ENCODE results near the gene EXD3. TPM values are rescaled to one million over a fixed set of nuclear protein-coding genes. Genes with fewer than 3 reads are reported as not detected.

The EXD3 gene
- total RNA-seq, 4 donors from 2014 or later, result 8.3 to 22.3 (median 14.2) TPM

GRCh38 chr9:137372693-137373610 lies 50.0 kb downstream of the EXD3 start:
- intact Hi-C loops (cut with DNase I), result no loop called here
- H3K4me1 ChIP-seq, result peaks cover 9 to 15% (median 12%) of the 10 kb centered on the region in 4 donors
- WGBS, result 91% methylated on average over 15 of the region's 37 CpGs
- H3K4me3 ChIP-seq, result no peak overlapping the region
- no peaks in the 10 kb centered on the region for H3K27me3 ChIP-seq
- no peak overlapping the region for H3K27ac ChIP-seq (replicated peaks in 1 of 4)
- H3K36me3 ChIP-seq, result peaks cover 0 to 46% (median 37%) of the 10 kb centered on the region in 4 donors
- no peak for DNase-seq (ENCODE audit: extremely low spot score)
- TF ChIP-seq POLR2A (IDR thresholded peaks at IDR 0.05; ENCODE audit: low read depth) (no peak), POLR2AphosphoS5 (IDR thresholded peaks at IDR 0.05) (no peak), EP300 (IDR thresholded peaks at IDR 0.05) (no peak), CTCF (IDR thresholded peaks at IDR 0.05) (no peak)
- no peaks in the 10 kb centered on the region for H3K9me3 ChIP-seq

- WGBS, result 97% methylated on average over 13 of the region's 25 CpGs
- peaks cover 0 to 55% (median 46%) of the 10 kb centered on the region in 4 donors for H3K36me3 ChIP-seq
- H3K9me3 ChIP-seq, result no peaks in the 10 kb centered on the region
- peaks cover 10 to 21% (median 15%) of the 10 kb centered on the region in 4 donors for H3K4me1 ChIP-seq
- no peak overlapping the region for H3K27ac ChIP-seq (replicated peaks in 1 of 4)
- TF ChIP-seq POLR2AphosphoS5 (IDR thresholded peaks at IDR 0.05), result no peak
- no peak for TF ChIP-seq POLR2A (IDR thresholded peaks at IDR 0.05; ENCODE audit: low read depth)
- no peak for TF ChIP-seq CTCF (IDR thresholded peaks at IDR 0.05)
- no peak for TF ChIP-seq EP300 (IDR thresholded peaks at IDR 0.05)
- DNase-seq (ENCODE audit: extremely low spot score), result no peak
- no peak overlapping the region for H3K4me3 ChIP-seq
- intact Hi-C loops (cut with DNase I), result no loop called here
- no peaks in the 10 kb centered on the region for H3K27me3 ChIP-seq
These were observed 50.9 kb downstream of the EXD3 start for GRCh38 chr9:137371946-137372651.

- TF ChIP-seq CTCF (IDR thresholded peaks at IDR 0.05) (no peak), POLR2A (IDR thresholded peaks at IDR 0.05; ENCODE audit: low read depth) (no peak), EP300 (IDR thresholded peaks at IDR 0.05) (no peak)
- Histone ChIP-seq H3K4me3 (no peak overlapping the region), H3K4me1 (peaks cover 10 to 21% (median 15%) of the 10 kb centered on the region in 4 donors), H3K27me3 (no peaks in the 10 kb centered on the region), H3K27ac (replicated peaks in 1 of 4) (no peak overlapping the region), H3K36me3 (peaks cover 0 to 59% (median 48%) of the 10 kb centered on the region in 4 donors), H3K9me3 (no peaks in the 10 kb centered on the region)
- WGBS, result no CpG with 5 or more reads among the region's 16 CpGs
- intact Hi-C loops (cut with DNase I), result no loop called here
- no peak for DNase-seq (ENCODE audit: extremely low spot score)
These were observed 51.4 kb downstream of the EXD3 start for GRCh38 chr9:137371521-137371941.

- Histone ChIP-seq H3K9me3 (no peaks in the 10 kb centered on the region), H3K27me3 (no peaks in the 10 kb centered on the region), H3K4me3 (no peak overlapping the region), H3K4me1 (peaks cover 10 to 21% (median 15%) of the 10 kb centered on the region in 4 donors), H3K27ac (replicated peaks in 1 of 4) (no peak overlapping the region), H3K36me3 (peaks cover 0 to 65% (median 53%) of the 10 kb centered on the region in 4 donors)
- DNase-seq (ENCODE audit: extremely low spot score), result no peak
- 94% methylated on average over 19 of the region's 52 CpGs for WGBS
- intact Hi-C loops (cut with DNase I), result no loop called here
- TF ChIP-seq EP300 (IDR thresholded peaks at IDR 0.05), result no peak
- TF ChIP-seq POLR2A (IDR thresholded peaks at IDR 0.05; ENCODE audit: low read depth), result no peak
- no peak for TF ChIP-seq POLR2AphosphoS5 (IDR thresholded peaks at IDR 0.05)
- no peak for TF ChIP-seq CTCF (IDR thresholded peaks at IDR 0.05)
These were observed 52.0 kb downstream of the EXD3 start for GRCh38 chr9:137370865-137371520.

Measured in esophagus muscularis mucosa (tissue), 4 donors.